ENCODE results near the gene ACTMAP. TPM values are rescaled to one million over a fixed set of nuclear protein-coding genes. Genes with fewer than 3 reads are reported as not detected.
A peak's percentile ranks its signal among the peaks of the same experiment; 100 is the strongest.

ACTMAP gene
- total and polyA plus RNA-seq, 2 of the 13 experiments (the other 11 are each of a cell fraction or from before 2014, with no cell fraction given), result 2.2 to 7.9 TPM

DNA sequence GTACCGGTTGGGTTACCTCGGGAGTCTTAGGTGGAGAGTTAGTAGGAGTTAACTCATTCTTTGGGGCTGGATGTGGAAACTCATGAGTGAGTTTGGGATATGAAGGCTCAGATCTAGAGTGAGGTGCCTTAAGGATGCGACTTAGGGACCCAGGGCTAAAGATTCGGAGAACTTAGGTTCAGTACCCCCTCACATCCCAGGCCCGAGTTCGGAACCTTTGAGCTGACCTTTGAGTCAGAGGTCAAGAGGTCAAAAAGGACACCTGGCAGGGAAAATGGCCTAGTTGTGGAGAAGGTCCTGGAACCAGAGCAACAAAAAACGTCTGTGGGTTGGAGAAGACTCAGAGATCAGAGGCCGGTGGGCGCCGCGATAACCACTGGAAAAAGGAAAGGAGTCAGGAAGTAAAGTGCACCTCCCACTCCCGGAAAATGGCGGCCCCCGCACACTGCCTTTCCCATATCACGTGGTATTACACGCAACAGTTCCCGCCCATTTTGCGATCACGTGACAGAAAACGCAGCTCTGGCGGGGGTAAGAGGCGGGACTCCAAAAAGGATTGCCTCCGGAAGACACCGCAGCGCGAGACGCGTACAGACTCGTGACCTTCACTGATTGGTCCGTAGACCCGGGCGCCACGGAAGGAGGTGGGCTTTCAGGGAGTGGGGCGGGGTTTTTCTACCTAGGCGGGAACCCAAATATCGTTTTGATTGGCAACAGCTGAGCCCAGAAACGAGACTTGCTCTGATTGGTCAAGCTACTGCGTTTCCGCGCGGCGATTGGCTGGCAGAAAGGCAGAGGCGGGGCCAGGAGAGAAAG is at the start of gene ACTMAP (continued):
- TF ChIP-seq, protein P1, sequence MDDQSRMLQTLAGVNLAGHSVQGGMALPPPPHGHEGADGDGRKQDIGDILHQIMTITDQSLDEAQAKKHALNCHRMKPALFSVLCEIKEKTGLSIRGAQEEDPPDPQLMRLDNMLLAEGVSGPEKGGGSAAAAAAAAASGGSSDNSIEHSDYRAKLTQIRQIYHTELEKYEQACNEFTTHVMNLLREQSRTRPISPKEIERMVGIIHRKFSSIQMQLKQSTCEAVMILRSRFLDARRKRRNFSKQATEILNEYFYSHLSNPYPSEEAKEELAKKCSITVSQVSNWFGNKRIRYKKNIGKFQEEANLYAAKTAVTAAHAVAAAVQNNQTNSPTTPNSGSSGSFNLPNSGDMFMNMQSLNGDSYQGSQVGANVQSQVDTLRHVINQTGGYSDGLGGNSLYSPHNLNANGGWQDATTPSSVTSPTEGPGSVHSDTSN (CRISPR knock-in tag; IDR thresholded peaks at IDR 0.05; ENCODE audit: borderline replicate concordance), result 0 out of 2 replicates have a peak, but pooled peaks have one; percentile 4
- TF ChIP-seq SAP130 (CRISPR knock-in tag; IDR thresholded peaks at IDR 0.05; ENCODE audit: low read depth) (peak; percentile 88), PHB2 (IDR thresholded peaks at IDR 0.05; ENCODE audit: partially characterized antibody) (no peak), ZSCAN22 (CRISPR knock-in tag; IDR thresholded peaks at IDR 0.05) (no peak), NFKBIZ (CRISPR knock-in tag; IDR thresholded peaks at IDR 0.05) (no peak), ARNT (IDR thresholded peaks at IDR 0.05) (no peak), ZNF264 (CRISPR knock-in tag; IDR thresholded peaks at IDR 0.05) (no peak), ZNF574 (CRISPR knock-in tag; IDR thresholded peaks at IDR 0.05) (no peak; the same call in none of the 2 replicates), POLR2AphosphoS5 (IDR thresholded peaks at IDR 0.05; ENCODE audit: low read depth, low read length) (peak; percentile 78), ZSCAN21 (CRISPR knock-in tag; IDR thresholded peaks at IDR 0.05; ENCODE audit: borderline replicate concordance) (no peak), ZSCAN31 (CRISPR knock-in tag; IDR thresholded peaks at IDR 0.05; ENCODE audit: low read depth) (no peak), MEIS1 (CRISPR knock-in tag; IDR thresholded peaks at IDR 0.05; ENCODE audit: borderline replicate concordance) (no peak), MAX (IDR thresholded peaks at IDR 0.05) (peak; percentile 91), KLF16 (CRISPR knock-in tag; IDR thresholded peaks at IDR 0.05) (0 out of 4 replicates have a peak, but pooled peaks of 1 of the 2 experiments have one; percentile 29), MXI1 (IDR thresholded peaks at IDR 0.05; ENCODE audit: borderline replicate concordance, low read depth, low read length) (peak; percentile 71; the same call in 2 of the 3 replicates), GABPB1 (CRISPR knock-in tag; IDR thresholded peaks at IDR 0.05) (peak; percentile 87)
- TF ChIP-seq, protein P2, sequence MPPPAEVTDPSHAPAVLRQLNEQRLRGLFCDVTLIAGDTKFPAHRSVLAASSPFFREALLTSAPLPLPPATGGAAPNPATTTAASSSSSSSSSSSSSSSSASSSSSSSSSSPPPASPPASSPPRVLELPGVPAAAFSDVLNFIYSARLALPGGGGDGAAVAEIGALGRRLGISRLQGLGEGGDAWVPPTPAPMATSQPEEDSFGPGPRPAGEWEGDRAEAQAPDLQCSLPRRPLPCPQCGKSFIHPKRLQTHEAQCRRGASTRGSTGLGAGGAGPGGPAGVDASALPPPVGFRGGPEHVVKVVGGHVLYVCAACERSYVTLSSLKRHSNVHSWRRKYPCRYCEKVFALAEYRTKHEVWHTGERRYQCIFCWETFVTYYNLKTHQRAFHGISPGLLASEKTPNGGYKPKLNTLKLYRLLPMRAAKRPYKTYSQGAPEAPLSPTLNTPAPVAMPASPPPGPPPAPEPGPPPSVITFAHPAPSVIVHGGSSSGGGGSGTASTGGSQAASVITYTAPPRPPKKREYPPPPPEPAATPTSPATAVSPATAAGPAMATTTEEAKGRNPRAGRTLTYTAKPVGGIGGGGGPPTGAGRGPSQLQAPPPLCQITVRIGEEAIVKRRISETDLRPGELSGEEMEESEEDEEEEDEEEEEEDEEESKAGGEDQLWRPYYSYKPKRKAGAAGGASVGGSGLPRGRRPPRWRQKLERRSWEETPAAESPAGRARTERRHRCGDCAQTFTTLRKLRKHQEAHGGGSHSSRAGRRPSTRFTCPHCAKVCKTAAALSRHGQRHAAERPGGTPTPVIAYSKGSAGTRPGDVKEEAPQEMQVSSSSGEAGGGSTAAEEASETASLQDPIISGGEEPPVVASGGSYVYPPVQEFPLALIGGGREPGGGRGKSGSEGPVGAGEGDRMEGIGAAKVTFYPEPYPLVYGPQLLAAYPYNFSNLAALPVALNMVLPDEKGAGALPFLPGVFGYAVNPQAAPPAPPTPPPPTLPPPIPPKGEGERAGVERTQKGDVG (CRISPR knock-in tag; IDR thresholded peaks at IDR 0.05; ENCODE audit: borderline replicate concordance), result no peak
- TF ChIP-seq, protein P3, sequence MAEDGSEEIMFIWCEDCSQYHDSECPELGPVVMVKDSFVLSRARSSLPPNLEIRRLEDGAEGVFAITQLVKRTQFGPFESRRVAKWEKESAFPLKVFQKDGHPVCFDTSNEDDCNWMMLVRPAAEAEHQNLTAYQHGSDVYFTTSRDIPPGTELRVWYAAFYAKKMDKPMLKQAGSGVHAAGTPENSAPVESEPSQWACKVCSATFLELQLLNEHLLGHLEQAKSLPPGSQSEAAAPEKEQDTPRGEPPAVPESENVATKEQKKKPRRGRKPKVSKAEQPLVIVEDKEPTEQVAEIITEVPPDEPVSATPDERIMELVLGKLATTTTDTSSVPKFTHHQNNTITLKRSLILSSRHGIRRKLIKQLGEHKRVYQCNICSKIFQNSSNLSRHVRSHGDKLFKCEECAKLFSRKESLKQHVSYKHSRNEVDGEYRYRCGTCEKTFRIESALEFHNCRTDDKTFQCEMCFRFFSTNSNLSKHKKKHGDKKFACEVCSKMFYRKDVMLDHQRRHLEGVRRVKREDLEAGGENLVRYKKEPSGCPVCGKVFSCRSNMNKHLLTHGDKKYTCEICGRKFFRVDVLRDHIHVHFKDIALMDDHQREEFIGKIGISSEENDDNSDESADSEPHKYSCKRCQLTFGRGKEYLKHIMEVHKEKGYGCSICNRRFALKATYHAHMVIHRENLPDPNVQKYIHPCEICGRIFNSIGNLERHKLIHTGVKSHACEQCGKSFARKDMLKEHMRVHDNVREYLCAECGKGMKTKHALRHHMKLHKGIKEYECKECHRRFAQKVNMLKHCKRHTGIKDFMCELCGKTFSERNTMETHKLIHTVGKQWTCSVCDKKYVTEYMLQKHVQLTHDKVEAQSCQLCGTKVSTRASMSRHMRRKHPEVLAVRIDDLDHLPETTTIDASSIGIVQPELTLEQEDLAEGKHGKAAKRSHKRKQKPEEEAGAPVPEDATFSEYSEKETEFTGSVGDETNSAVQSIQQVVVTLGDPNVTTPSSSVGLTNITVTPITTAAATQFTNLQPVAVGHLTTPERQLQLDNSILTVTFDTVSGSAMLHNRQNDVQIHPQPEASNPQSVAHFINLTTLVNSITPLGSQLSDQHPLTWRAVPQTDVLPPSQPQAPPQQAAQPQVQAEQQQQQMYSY (CRISPR knock-in tag; IDR thresholded peaks at IDR 0.05), result no peak
